ENCODE measurements around the gene MT1X.

GRCh38 chr16:56637814-56638750 lies 44.2 kb upstream of the MT1X start, which contains the start of gene MT1A:
- TF ChIP-seq CTCF (IDR thresholded peaks at IDR 0.05; ENCODE audit: low read depth, low read length) (no peak), EZH2phosphoT487 (IDR thresholded peaks at IDR 0.05; ENCODE audit: low read depth) (no peak)
